HCT116 (cell line): ENCODE data around the gene C20orf144. TPM values are rescaled to one million over a fixed set of nuclear protein-coding genes. Genes with fewer than 3 reads are reported as not detected.
"Not testable (repeated sequence)": the region's sequence is repeated elsewhere in the genome, so short reads cannot be mapped to it uniquely, and the experiment has no call there.

Source experiments
- ATAC-seq: fragments of 200-7000 bp; cut with Tn5 transposase; 2 replicates; pipeline ENCODE4 v1.9.1; 2020; ENCODE audit warnings: mild to moderate bottlenecking, moderate library complexity
- BruUV-seq: library from RNA; stranded (reverse); fragments of 400-500 nt; replicated peaks from 2 replicates; lab custom pipeline; 2021; lab: Mats Ljungman, UMichigan
- CTCF ChIA-PET: fragments of 300-600 bp; sonication (Branson Sonifier 250); formaldehyde crosslinking; loops from one replicate; lab custom pipeline; 2021; ENCODE audit warnings: antibody characterized with exemption; lab: Charles Lee
- POLR2A ChIA-PET: fragments of 300-600, 350-600 bp; sonication (Branson Sonifier 250); formaldehyde crosslinking; loops from one replicate; lab custom pipeline; 2021; ENCODE audit warnings: antibody characterized with exemption; lab: Charles Lee
- RAD21 ChIA-PET, 2 experiments: fragments of 300-600 bp; sonication (Branson Sonifier 250); formaldehyde crosslinking; loops; one replicate each; lab custom pipeline; 2023; ENCODE audit warnings: low total read pairs in 2 of 2; ENCODE audit not compliant: uncharacterized antibody in 2 of 2, unreplicated experiment in 2 of 2, low non-redundant PET in 1 of 2; lab: Charles Lee
- DNase-seq: peaks from one replicate; pipeline ENCODE4 v3.0.0-alpha.2; 2010; ENCODE audit warnings: low read depth, low spot score
- H2AFZ ChIP-seq: fragments of 200-600 bp; shearing (Covaris generic), sonication (generic); 2 replicates; pipeline ENCODE4 v1.6.1; 2017; ENCODE audit warnings: low read depth, mixed run types, mixed read lengths, antibody characterized with exemption, low read length; ENCODE audit not compliant: poor library complexity, severe bottlenecking
- H3K27ac ChIP-seq: 2 replicates; pipeline ENCODE4 v1.5.1; 2012; ENCODE audit warnings: low read depth, low read length
- H3K27me3 ChIP-seq: fragments of 200-600 bp; sonication (generic); 2 replicates; pipeline ENCODE4 v1.6.1; 2016; ENCODE audit warnings: mixed run types, low read length, mixed read lengths; ENCODE audit not compliant: insufficient read depth
- H3K36me3 ChIP-seq, 2 experiments: fragments of 200-500 bp in 1 of 2; fragments of 200-600 bp in 1 of 2; sonication (Bioruptor generic) in 1 of 2; sonication (generic) in 1 of 2; 2 replicates each; pipeline versions ENCODE4 v1.5.1 to v1.6.1; 2014 to 2016; ENCODE audit warnings: low read length in 2 of 2, inconsistent platforms in 1 of 2, mixed read lengths in 1 of 2, mixed run types in 1 of 2; ENCODE audit not compliant: insufficient read depth in 2 of 2, control insufficient read depth in 1 of 2
- H3K4me1 ChIP-seq, 2 experiments: fragments of 200-600 bp in 1 of 2; sonication (generic) in 1 of 2; 2 replicates each; pipeline versions ENCODE4 v1.5.1 to v1.6.1; 2012 to 2017; ENCODE audit warnings: low read length in 2 of 2, inconsistent platforms in 1 of 2, mild to moderate bottlenecking in 1 of 2, mixed read lengths in 1 of 2, mixed run types in 1 of 2, moderate library complexity in 1 of 2; ENCODE audit not compliant: insufficient read depth in 2 of 2, control insufficient read depth in 1 of 2
- H3K4me2 ChIP-seq: fragments of 200-600 bp; sonication (generic); 2 replicates; pipeline ENCODE4 v1.6.1; 2017; ENCODE audit warnings: mixed run types, low read length, mixed read lengths
- H3K4me3 ChIP-seq, 2 experiments: fragments of 200-600 bp in 1 of 2; sonication (generic) in 1 of 2; replicated peaks in 1 of 2; 2 replicates each; pipeline ENCODE4 v1.5.1; 2011 to 2016; ENCODE audit warnings: low read length in 2 of 2, control low read depth in 1 of 2, low read depth in 1 of 2, mild to moderate bottlenecking in 1 of 2, mixed read lengths in 1 of 2, mixed run types in 1 of 2
- H3K79me2 ChIP-seq: fragments of 200-600 bp; sonication (generic); 2 replicates; pipeline ENCODE4 v1.6.1; 2017; ENCODE audit warnings: mild to moderate bottlenecking, mixed run types, low read length, moderate library complexity, mixed read lengths; ENCODE audit not compliant: insufficient read depth
- H3K9ac ChIP-seq: fragments of 200-600 bp; sonication (generic); 2 replicates; pipeline ENCODE4 v1.6.1; 2016; ENCODE audit warnings: low read length, mixed read lengths
- H3K9me2 ChIP-seq: fragments of 200-600 bp; sonication (generic), shearing (Covaris generic); 2 replicates; pipeline ENCODE4 v1.6.1; 2017; ENCODE audit warnings: mixed run types, mild to moderate bottlenecking, moderate library complexity; ENCODE audit not compliant: insufficient read depth
- H3K9me3 ChIP-seq, 2 experiments: fragments of 200-500 bp in 1 of 2; fragments of 200-600 bp in 1 of 2; sonication (Bioruptor generic) in 1 of 2; sonication (generic) in 1 of 2; 2 replicates each; pipeline ENCODE4 v1.6.1; 2014 to 2017; ENCODE audit warnings: low read length in 2 of 2, mixed read lengths in 2 of 2, inconsistent platforms in 1 of 2, low read depth in 1 of 2, mild to moderate bottlenecking in 1 of 2, mixed run types in 1 of 2, moderate library complexity in 1 of 2; ENCODE audit not compliant: control insufficient read depth in 1 of 2, insufficient read depth in 1 of 2
- H4K20me1 ChIP-seq: fragments of 200-600 bp; sonication (generic), shearing (Covaris generic); 2 replicates; pipeline ENCODE4 v1.6.1; 2017; ENCODE audit warnings: mixed run types, mild to moderate bottlenecking, moderate library complexity; ENCODE audit not compliant: insufficient read depth
- ATF3 ChIP-seq: IDR thresholded peaks from 2 replicates; pipeline ENCODE4 v1.6.1; 2012
- CBX3 ChIP-seq: IDR thresholded peaks from 2 replicates; pipeline ENCODE4 v1.6.1; 2012; ENCODE audit warnings: low read depth
- CEBPB ChIP-seq: IDR thresholded peaks from 2 replicates; pipeline ENCODE4 v1.6.1; 2012; ENCODE audit warnings: low read depth
- ELF1 ChIP-seq: IDR thresholded peaks from 2 replicates; pipeline ENCODE4 v1.6.1; 2012; ENCODE audit warnings: low read depth, borderline replicate concordance
- EZH2 ChIP-seq: fragments of 200-600 bp; sonication (generic); IDR thresholded peaks from 2 replicates; pipeline ENCODE4 v1.6.1; 2017; ENCODE audit warnings: antibody characterized with exemption, mixed run types
- EZH2phosphoT487 ChIP-seq: fragments of 200-600 bp; IDR thresholded peaks from 2 replicates; pipeline ENCODE4 v1.6.1; 2018; ENCODE audit warnings: antibody characterized with exemption, borderline replicate concordance
- FOSL1 ChIP-seq: IDR thresholded peaks from 2 replicates; pipeline ENCODE4 v1.6.1; 2012; ENCODE audit warnings: low read depth
- JUND ChIP-seq: IDR thresholded peaks from 2 replicates; pipeline ENCODE4 v1.6.1; 2012
- MAX ChIP-seq: IDR thresholded peaks from 2 replicates; pipeline ENCODE4 v1.6.1; 2012
- POLR2AphosphoS5 ChIP-seq: IDR thresholded peaks from 2 replicates; pipeline ENCODE4 v1.6.1; 2011; ENCODE audit warnings: mild to moderate bottlenecking, low read depth, low read length, moderate library complexity
- RAD21 ChIP-seq: IDR thresholded peaks from 2 replicates; pipeline ENCODE4 v1.6.1; 2012; ENCODE audit warnings: low read depth, mild to moderate bottlenecking
- YY1 ChIP-seq: IDR thresholded peaks from 2 replicates; pipeline ENCODE4 v1.6.1; 2011; ENCODE audit warnings: low read length, low read depth, moderate library complexity, mild to moderate bottlenecking; ENCODE audit not compliant: insufficient replicate concordance; ENCODE audit errors: extremely low read depth
- ZBTB33 ChIP-seq: IDR thresholded peaks from 2 replicates; pipeline ENCODE4 v1.6.1; 2011; ENCODE audit warnings: mild to moderate bottlenecking, low read length, moderate library complexity; ENCODE audit not compliant: insufficient replicate concordance; ENCODE audit errors: extremely low read depth
- ZFX ChIP-seq: fragments of 450-650 bp; IDR thresholded peaks from 2 replicates; pipeline ENCODE4 v1.6.1; 2017
- ZNF274 ChIP-seq: fragments of 200-500 bp; sonication (Bioruptor generic); IDR thresholded peaks from 2 replicates; pipeline ENCODE4 v1.6.1; 2014; ENCODE audit warnings: mild to moderate bottlenecking, low read depth, low read length, inconsistent platforms
- intact Hi-C: fragments of 100-400 bp; cut with micrococcal nuclease; formaldehyde crosslinking; loops from 2 replicates; pipeline ENCODE4 v1.10.0; 2022
- total RNA-seq: library from RNA; stranded (reverse); gene quantifications from one replicate; pipeline ENCODE4 v1.2.1, GENCODE V29; 2021; ENCODE audit not compliant: unreplicated experiment

Gene C20orf144
- total RNA-seq, 1 experiment from 2014 or later: 0.37 TPM

GRCh38 chr20:33630507-33630906, 31.6 kb upstream of the C20orf144 start:
- Histone ChIP-seq H4K20me1 (no peaks in the 10 kb centered on the region), H3K36me3 (no peaks in the 10 kb centered on the region), H3K4me1 (no peaks in the 10 kb centered on the region), H3K9me3 (no peaks in the 10 kb centered on the region), H3K79me2 (no peaks in the 10 kb centered on the region), H3K27ac (no peak overlapping the region), H3K4me2 (no peak overlapping the region), H3K4me3 (no peak overlapping the region), H2AFZ (no peak overlapping the region), H3K9ac (no peak overlapping the region), H3K27me3 (no peaks in the 10 kb centered on the region), H3K9me2 (no peaks in the 10 kb centered on the region)
- DNase-seq: no peak
- no peak for ATAC-seq
- BruUV-seq: no TSS peak
- CTCF ChIA-PET: no interaction called here
- intact Hi-C loops: no loop called here
- no peak for TF ChIP-seq YY1
- TF ChIP-seq ELF1: no peak
- TF ChIP-seq ZBTB33: no peak
- no peak for TF ChIP-seq ZFX
- TF ChIP-seq ATF3: no peak
- no peak for TF ChIP-seq EZH2
- TF ChIP-seq JUND: no peak
- TF ChIP-seq ZNF274: no peak
- no peak for TF ChIP-seq EZH2phosphoT487
- TF ChIP-seq POLR2AphosphoS5: no peak
- TF ChIP-seq MAX: no peak
- TF ChIP-seq FOSL1: no peak
- TF ChIP-seq CEBPB: no peak
- TF ChIP-seq RAD21: no peak
- TF ChIP-seq CBX3: no peak
- POLR2A ChIA-PET: no interaction called here
- RAD21 ChIA-PET: no interaction called here

GRCh38 chr20:33631910-33632309, 30.2 kb upstream of the C20orf144 start:
- H3K4me2 ChIP-seq, H3K27me3 ChIP-seq, CTCF ChIA-PET, H3K9me3 ChIP-seq, BruUV-seq, H3K36me3 ChIP-seq, H3K4me1 ChIP-seq, ATAC-seq, RAD21 ChIA-PET, intact Hi-C loops, H3K79me2 ChIP-seq, DNase-seq, H3K4me3 ChIP-seq, H4K20me1 ChIP-seq, H3K27ac ChIP-seq, H3K9me2 ChIP-seq, H3K9ac ChIP-seq, H2AFZ ChIP-seq, POLR2A ChIA-PET: not testable (repeated sequence)
